ENCODE measurements around the gene NCBP3. TPM values are rescaled to one million over a fixed set of nuclear protein-coding genes. Genes with fewer than 3 reads are reported as not detected.

The NCBP3 gene
- total and polyA plus RNA-seq, 9 donors: 15.7 to 43.2 (median 37.6) TPM

DNA sequence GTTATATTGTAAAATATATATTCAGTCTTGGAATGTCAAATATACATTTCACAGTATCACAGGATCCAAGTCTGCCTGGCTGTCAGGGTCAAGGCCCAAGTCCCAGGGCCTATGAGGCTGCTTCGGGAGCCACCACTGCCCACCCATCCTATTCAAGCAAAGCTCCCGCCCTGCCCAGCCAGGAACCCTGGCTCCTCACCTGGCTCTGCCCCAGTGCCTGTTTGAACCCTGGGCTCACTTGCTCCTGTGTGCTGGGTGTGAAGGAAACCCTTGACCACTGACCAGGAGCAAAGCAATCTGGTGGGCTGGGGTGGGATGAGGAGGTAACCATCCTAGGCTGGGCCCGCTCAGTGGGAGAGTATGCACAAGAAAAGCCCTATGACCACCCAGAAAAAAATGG, 72.1 kb downstream of the NCBP3 start:
- no peak overlapping the region for H3K27ac ChIP-seq
- H3K9me3 ChIP-seq: no peaks in the 10 kb centered on the region
- H3K27me3 ChIP-seq: no peaks in the 10 kb centered on the region
- no peaks in the 10 kb centered on the region for H3K36me3 ChIP-seq
- TF ChIP-seq, protein P1, sequence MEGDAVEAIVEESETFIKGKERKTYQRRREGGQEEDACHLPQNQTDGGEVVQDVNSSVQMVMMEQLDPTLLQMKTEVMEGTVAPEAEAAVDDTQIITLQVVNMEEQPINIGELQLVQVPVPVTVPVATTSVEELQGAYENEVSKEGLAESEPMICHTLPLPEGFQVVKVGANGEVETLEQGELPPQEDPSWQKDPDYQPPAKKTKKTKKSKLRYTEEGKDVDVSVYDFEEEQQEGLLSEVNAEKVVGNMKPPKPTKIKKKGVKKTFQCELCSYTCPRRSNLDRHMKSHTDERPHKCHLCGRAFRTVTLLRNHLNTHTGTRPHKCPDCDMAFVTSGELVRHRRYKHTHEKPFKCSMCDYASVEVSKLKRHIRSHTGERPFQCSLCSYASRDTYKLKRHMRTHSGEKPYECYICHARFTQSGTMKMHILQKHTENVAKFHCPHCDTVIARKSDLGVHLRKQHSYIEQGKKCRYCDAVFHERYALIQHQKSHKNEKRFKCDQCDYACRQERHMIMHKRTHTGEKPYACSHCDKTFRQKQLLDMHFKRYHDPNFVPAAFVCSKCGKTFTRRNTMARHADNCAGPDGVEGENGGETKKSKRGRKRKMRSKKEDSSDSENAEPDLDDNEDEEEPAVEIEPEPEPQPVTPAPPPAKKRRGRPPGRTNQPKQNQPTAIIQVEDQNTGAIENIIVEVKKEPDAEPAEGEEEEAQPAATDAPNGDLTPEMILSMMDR (IDR thresholded peaks at IDR 0.05): no peak
- TF ChIP-seq EP300 (IDR thresholded peaks at IDR 0.05) (no peak), POLR2A (IDR thresholded peaks at IDR 0.05) (no peak)
- H3K4me3 ChIP-seq: no peak overlapping the region
- WGBS, 3 donors: 88 to 94% (median 92%) methylated on average over 3 of the region's 3 CpGs
- intact Hi-C loops (cut with DNase I): no loop called here
- no peaks in the 10 kb centered on the region for H3K4me1 ChIP-seq (ENCODE audit: insufficient read depth)
- no peak for DNase-seq

- intact Hi-C loops (cut with DNase I): no loop called here
- no peaks in the 10 kb centered on the region for H3K27me3 ChIP-seq
- DNase-seq: no peak
- H3K36me3 ChIP-seq: no peaks in the 10 kb centered on the region
- H3K4me3 ChIP-seq: no peak overlapping the region
- TF ChIP-seq, protein P1 (IDR thresholded peaks at IDR 0.05): no peak
- no peak for TF ChIP-seq POLR2A (IDR thresholded peaks at IDR 0.05)
- no peak for TF ChIP-seq EP300 (IDR thresholded peaks at IDR 0.05)
- H3K27ac ChIP-seq: no peak overlapping the region
- H3K4me1 ChIP-seq (ENCODE audit: insufficient read depth): no peaks in the 10 kb centered on the region
- no peaks in the 10 kb centered on the region for H3K9me3 ChIP-seq
- 66 to 72% (median 66%) methylated on average over 5 of the region's 5 CpGs for WGBS, 3 donors
These were observed 72.5 kb downstream of the NCBP3 start for GRCh38 chr17:3773511-3773910.

DNA sequence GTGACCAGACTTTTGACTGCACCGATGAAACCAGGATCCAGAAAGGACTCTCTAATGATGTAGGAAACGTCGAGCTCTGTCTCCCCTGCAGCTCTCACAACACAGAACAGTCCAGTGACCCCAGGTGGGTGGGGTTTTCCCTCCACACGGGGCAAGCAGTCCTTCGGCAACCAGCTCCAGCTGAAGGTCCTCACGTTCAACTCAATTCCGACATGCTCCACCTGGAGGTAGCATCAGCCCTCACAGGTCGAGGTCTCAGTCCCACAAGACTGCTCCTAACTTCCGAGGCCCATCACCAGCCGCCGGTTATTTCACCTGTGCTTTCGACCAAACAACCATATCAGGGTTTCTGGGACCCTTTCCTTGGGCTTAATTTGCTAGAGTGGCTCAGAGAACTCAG, 73.3 kb downstream of the NCBP3 start:
- Histone ChIP-seq H3K36me3 (no peaks in the 10 kb centered on the region), H3K4me1 (ENCODE audit: insufficient read depth) (no peaks in the 10 kb centered on the region), H3K27ac (no peak overlapping the region), H3K27me3 (no peaks in the 10 kb centered on the region), H3K4me3 (no peak overlapping the region), H3K9me3 (no peaks in the 10 kb centered on the region)
- 65 to 76% (median 68%) methylated on average over 12 of the region's 12 CpGs for WGBS, 3 donors
- no peak for DNase-seq
- intact Hi-C loops (cut with DNase I): no loop called here
- TF ChIP-seq, protein P1 (IDR thresholded peaks at IDR 0.05): no peak

- TF ChIP-seq, protein P1 (IDR thresholded peaks at IDR 0.05): no peak
- no peak for TF ChIP-seq POLR2A (IDR thresholded peaks at IDR 0.05)
- TF ChIP-seq EP300 (IDR thresholded peaks at IDR 0.05): no peak
- Histone ChIP-seq H3K27ac (no peak overlapping the region), H3K9me3 (no peaks in the 10 kb centered on the region), H3K36me3 (no peaks in the 10 kb centered on the region), H3K4me3 (no peak overlapping the region), H3K4me1 (ENCODE audit: insufficient read depth) (no peaks in the 10 kb centered on the region), H3K27me3 (no peaks in the 10 kb centered on the region)
- intact Hi-C loops (cut with DNase I): no loop called here
- DNase-seq: no peak
- 79 to 83% (median 82%) methylated on average over 16 of the region's 16 CpGs for WGBS, 3 donors
These were observed 74.9 kb downstream of the NCBP3 start for GRCh38 chr17:3771140-3771539.

DNA sequence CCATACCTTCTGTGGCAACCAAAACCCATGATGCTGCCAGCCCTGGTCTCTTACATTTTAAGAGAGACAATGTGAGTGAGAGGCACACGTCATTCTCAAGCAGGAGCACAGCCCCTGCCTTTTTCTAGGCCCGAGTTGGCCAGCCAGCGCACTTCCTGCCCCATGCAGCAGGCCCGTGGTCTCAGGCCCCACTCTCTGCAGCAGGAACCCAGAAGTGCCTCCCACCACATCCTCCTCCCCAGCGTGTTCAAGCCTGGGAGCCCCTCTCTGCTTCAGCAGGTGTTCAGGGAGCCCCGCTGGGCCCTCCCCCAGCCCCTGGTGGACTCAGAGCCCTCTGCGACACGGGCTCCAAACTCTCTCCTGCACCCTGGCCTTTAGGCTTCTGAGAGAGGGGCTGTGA, 75.6 kb downstream of the NCBP3 start:
- Histone ChIP-seq H3K36me3 (no peaks in the 10 kb centered on the region), H3K9me3 (no peaks in the 10 kb centered on the region), H3K27me3 (no peaks in the 10 kb centered on the region), H3K4me1 (ENCODE audit: insufficient read depth) (no peaks in the 10 kb centered on the region), H3K27ac (no peak overlapping the region), H3K4me3 (no peak overlapping the region)
- TF ChIP-seq POLR2A (IDR thresholded peaks at IDR 0.05) (no peak), EP300 (IDR thresholded peaks at IDR 0.05) (no peak)
- TF ChIP-seq, protein P1 (IDR thresholded peaks at IDR 0.05): no peak
- DNase-seq: no peak
- 57 to 75% (median 72%) methylated on average over 8 of the region's 8 CpGs for WGBS, 3 donors
- intact Hi-C loops (cut with DNase I): no loop called here

All from ovary (tissue), 9 donors.